ENCODE results near the gene CATSPERE. TPM values are rescaled to one million over a fixed set of nuclear protein-coding genes. Genes with fewer than 3 reads are reported as not detected.

CATSPERE gene
- total RNA-seq, 4 donors from 2014 or later: 3.0 to 5.3 (median 3.6) TPM

DNA sequence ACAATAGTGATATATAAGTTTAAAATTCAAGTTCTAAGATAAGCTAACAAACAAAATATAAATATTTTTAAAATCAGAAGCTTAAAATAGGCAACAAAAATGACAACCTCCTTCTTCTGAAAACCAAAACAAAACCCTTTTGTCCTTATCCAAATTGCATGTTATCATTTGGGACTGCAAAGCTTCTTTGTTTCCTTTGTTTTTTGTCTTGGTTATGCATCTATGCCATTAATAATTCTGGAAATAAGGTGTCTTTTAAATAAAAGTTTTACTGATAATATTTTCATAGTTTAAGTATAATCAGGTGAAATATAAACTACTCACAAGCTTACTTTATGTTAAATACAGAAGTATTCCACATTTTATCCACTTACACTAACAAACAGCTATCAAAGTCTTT lies 29.9 kb upstream of the CATSPERE start:
- H3K4me3 ChIP-seq (replicated peaks in 1 of 3): no peak overlapping the region
- no peak for DNase-seq
- TF ChIP-seq CTCF (IDR thresholded peaks at IDR 0.05) (no peak), POLR2A (IDR thresholded peaks at IDR 0.05) (no peak)
- no peaks in the 10 kb centered on the region for H3K27me3 ChIP-seq
- peaks cover 2 to 5% of the 10 kb centered on the region in 2 donors for H3K36me3 ChIP-seq
- intact Hi-C loops (cut with DNase I): no loop called here
- no peaks in the 10 kb centered on the region for H3K9me3 ChIP-seq
- no peaks in the 10 kb centered on the region for H3K4me1 ChIP-seq
- H3K27ac ChIP-seq: no peak overlapping the region

DNA sequence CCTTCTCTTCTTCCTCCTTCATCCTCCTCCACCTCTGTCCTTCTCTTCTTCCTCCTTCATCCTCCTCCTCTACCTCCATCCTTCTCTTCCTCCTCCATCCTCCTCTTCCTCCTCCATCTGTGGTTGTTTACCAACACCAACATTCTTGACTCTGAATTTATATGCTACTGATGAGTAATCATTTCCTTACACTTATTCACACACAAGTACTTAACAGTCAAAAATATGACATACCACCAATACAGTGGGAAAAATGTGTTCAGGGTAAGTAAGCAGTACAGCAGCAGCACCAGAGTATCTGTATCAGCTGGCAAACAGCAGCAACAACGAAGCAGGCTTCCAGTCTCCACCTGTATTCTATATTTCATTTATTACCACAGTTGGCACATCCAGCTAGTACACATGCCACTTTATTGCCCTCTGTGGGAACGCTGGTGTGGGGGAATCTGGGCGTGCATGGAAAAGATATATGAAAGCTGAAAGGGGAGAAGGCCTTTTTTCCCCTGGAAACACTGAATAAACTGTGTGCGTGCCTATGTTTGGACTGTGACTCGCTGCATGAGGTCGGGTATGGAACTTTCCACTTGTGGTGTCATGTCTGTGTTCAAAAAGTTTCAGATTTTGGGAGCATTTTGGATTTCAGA lies 25.4 kb upstream of the CATSPERE start:
- 83 to 85% methylated on average over 6 of the region's 6 CpGs for WGBS, 2 donors
- Histone ChIP-seq H3K27me3 (no peaks in the 10 kb centered on the region), H3K36me3 (peaks cover 2 to 5% of the 10 kb centered on the region in 2 donors), H3K27ac (no peak overlapping the region), H3K4me1 (peaks cover 7 to 10% of the 10 kb centered on the region in 2 donors), H3K9me3 (no peaks in the 10 kb centered on the region), H3K4me3 (replicated peaks in 1 of 3) (no peak overlapping the region)
- intact Hi-C loops (cut with DNase I): no loop called here
- TF ChIP-seq POLR2A (IDR thresholded peaks at IDR 0.05) (no peak), CTCF (IDR thresholded peaks at IDR 0.05) (no peak)
- DNase-seq: no peak

- no peak for TF ChIP-seq POLR2A (IDR thresholded peaks at IDR 0.05)
- no peak for TF ChIP-seq CTCF (IDR thresholded peaks at IDR 0.05)
- Histone ChIP-seq H3K36me3 (peaks cover 2 to 5% of the 10 kb centered on the region in 2 donors), H3K4me3 (replicated peaks in 1 of 3) (no peak overlapping the region), H3K27me3 (no peaks in the 10 kb centered on the region), H3K4me1 (peaks cover 7 to 10% of the 10 kb centered on the region in 2 donors), H3K27ac (no peak overlapping the region), H3K9me3 (no peaks in the 10 kb centered on the region)
- no peak for DNase-seq
- WGBS, 2 donors: 88 to 91% methylated on average over 7 of the region's 7 CpGs
- intact Hi-C loops (cut with DNase I): no loop called here
These were observed 24.6 kb upstream of the CATSPERE start for GRCh38 chr1:244436336-244437085.

GRCh38 chr1:244437086-244437468 lies 24.0 kb upstream of the CATSPERE start:
- TF ChIP-seq POLR2A (IDR thresholded peaks at IDR 0.05) (no peak), CTCF (IDR thresholded peaks at IDR 0.05) (no peak)
- H3K4me1 ChIP-seq: peaks cover 7 to 10% of the 10 kb centered on the region in 2 donors
- intact Hi-C loops (cut with DNase I): no loop called here
- no peaks in the 10 kb centered on the region for H3K9me3 ChIP-seq
- H3K36me3 ChIP-seq: peaks cover 2 to 5% of the 10 kb centered on the region in 2 donors
- no peak overlapping the region for H3K4me3 ChIP-seq (replicated peaks in 1 of 3)
- H3K27me3 ChIP-seq: no peaks in the 10 kb centered on the region
- no peak overlapping the region for H3K27ac ChIP-seq
- no peak for DNase-seq

GRCh38 chr1:244439391-244440032 lies 21.6 kb upstream of the CATSPERE start:
- peak in 1 of 2 donors; percentile 7 for DNase-seq
- peaks cover 0 to 2% of the 10 kb centered on the region in 2 donors for H3K36me3 ChIP-seq
- no peaks in the 10 kb centered on the region for H3K27me3 ChIP-seq
- intact Hi-C loops (cut with DNase I): no loop called here
- H3K27ac ChIP-seq: no peak overlapping the region
- no peak for TF ChIP-seq POLR2A (IDR thresholded peaks at IDR 0.05)
- TF ChIP-seq CTCF (IDR thresholded peaks at IDR 0.05): no peak
- H3K4me1 ChIP-seq: peaks cover 7 to 10% of the 10 kb centered on the region in 2 donors
- WGBS, 2 donors: 78% methylated on average over 8 of the region's 8 CpGs
- H3K9me3 ChIP-seq: no peaks in the 10 kb centered on the region
- no peak overlapping the region for H3K4me3 ChIP-seq (replicated peaks in 1 of 3)
